Cardiac muscle cell (in vitro differentiated cells and primary cell): ENCODE data around the gene WASL. TPM values are rescaled to one million over a fixed set of nuclear protein-coding genes. Genes with fewer than 3 reads are reported as not detected.
A peak's percentile ranks its signal among the peaks of the same experiment; 100 is the strongest.

Source experiments
- DNase-seq, 2 donors: peaks; one replicate each; pipeline versions ENCODE4 v3.0.0 to v3.0.0-alpha.2; 2010 to 2017; ENCODE audit warnings: low read depth in 1 of 2, low spot score in 1 of 2
- H3K27ac ChIP-seq: fragments of 200-600 bp; sonication (generic); 2 replicates; pipeline ENCODE4 v1.5.1; 2016
- H3K27me3 ChIP-seq: fragments of 200-600 bp; sonication (generic); 2 replicates; pipeline ENCODE4 v1.6.0; 2016; ENCODE audit warnings: control low read depth
- H3K36me3 ChIP-seq: fragments of 200-600 bp; sonication (generic); 2 replicates; pipeline ENCODE4 v1.5.1; 2016; ENCODE audit warnings: control low read depth
- H3K4me1 ChIP-seq: fragments of 200-600 bp; sonication (generic); 2 replicates; pipeline ENCODE4 v1.8.1; 2017; ENCODE audit warnings: low read depth, mild to moderate bottlenecking, mixed run types
- H3K4me3 ChIP-seq: fragments of 200-600 bp; sonication (generic); 2 replicates; pipeline ENCODE4 v1.5.1; 2016; ENCODE audit warnings: mild to moderate bottlenecking
- H3K9me3 ChIP-seq: fragments of 200-600 bp; sonication (generic); 2 replicates; pipeline ENCODE4 v1.5.1; 2017; ENCODE audit warnings: low read depth, mild to moderate bottlenecking, control low read depth
- CTCF ChIP-seq: IDR thresholded peaks from 2 replicates; pipeline ENCODE4 v1.5.1; 2012; ENCODE audit warnings: low read depth, mild to moderate bottlenecking, low read length
- polyA plus RNA-seq: library from polyadenylated mRNA; unstranded; fragments of >200 nt; fragmentation: Nextera tagmentation; extraction: Ambion mirVana; gene quantifications from 2 replicates; pipeline ENCODE4 v1.2.1, GENCODE V29; 2016
- total RNA-seq: library from RNA; depleted of rRNA; stranded (reverse); fragments of >200 nt; gene quantifications from 2 replicates; pipeline ENCODE4 v1.2.3, GENCODE V29; 2016

Gene WASL
- total and polyA plus RNA-seq, 2 experiments from 2014 or later, result 25.7 to 36.8 TPM

DNA sequence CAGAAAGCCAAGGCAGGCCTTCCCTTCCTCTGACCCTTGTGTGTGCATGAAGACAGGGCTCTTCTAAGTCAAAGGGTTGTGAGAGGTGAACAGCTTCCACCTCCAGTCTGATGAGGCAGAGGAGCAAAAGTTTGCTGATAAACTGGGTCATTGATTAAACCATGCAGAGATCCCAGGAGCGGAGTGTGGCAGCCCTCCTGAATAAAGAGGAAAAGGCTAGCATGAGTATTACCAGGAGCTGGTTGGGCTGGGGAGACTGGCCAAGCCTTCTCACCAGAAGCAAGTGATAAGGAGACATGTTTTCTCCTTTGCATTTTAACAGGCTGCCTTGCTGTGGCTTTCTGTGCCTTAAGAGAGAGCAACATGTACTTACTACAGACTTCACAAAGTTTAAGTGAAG is 82.9 kb downstream of the WASL start:
- no peaks in the 10 kb centered on the region for H3K9me3 ChIP-seq
- no peak overlapping the region for H3K4me3 ChIP-seq
- peak overlapping the region; percentile 69 for H3K27ac ChIP-seq
- H3K27me3 ChIP-seq, result no peaks in the 10 kb centered on the region
- peaks cover 12% of the 10 kb centered on the region for H3K4me1 ChIP-seq
- peak; percentile 23 to 27 for DNase-seq
- TF ChIP-seq CTCF, result no peak
- H3K36me3 ChIP-seq, result no peaks in the 10 kb centered on the region

DNA sequence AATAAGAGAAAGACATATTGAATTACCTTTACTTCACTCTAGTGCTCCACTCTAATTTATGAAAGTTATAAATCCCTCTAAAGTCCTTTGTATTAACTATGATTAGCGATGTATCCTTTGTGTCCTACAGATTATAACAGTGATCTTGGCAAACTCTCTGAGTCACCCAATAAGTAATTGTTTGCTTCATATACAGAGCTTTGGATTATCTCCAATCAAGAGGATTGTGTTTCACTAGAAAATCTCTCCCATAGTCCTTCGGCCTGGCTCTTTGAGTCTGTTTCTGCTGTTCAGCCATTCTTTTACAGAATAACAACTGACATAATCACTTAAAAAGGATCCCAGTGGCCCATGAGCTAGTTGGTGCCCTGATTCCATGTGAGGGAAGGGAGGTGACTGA is 83.6 kb downstream of the WASL start:
- DNase-seq, result no peak
- no peaks in the 10 kb centered on the region for H3K27me3 ChIP-seq
- H3K27ac ChIP-seq, result peak overlapping the region; percentile 69
- no peaks in the 10 kb centered on the region for H3K9me3 ChIP-seq
- peaks cover 19% of the 10 kb centered on the region for H3K4me1 ChIP-seq
- H3K4me3 ChIP-seq, result no peak overlapping the region
- H3K36me3 ChIP-seq, result no peaks in the 10 kb centered on the region
- no peak for TF ChIP-seq CTCF

DNA sequence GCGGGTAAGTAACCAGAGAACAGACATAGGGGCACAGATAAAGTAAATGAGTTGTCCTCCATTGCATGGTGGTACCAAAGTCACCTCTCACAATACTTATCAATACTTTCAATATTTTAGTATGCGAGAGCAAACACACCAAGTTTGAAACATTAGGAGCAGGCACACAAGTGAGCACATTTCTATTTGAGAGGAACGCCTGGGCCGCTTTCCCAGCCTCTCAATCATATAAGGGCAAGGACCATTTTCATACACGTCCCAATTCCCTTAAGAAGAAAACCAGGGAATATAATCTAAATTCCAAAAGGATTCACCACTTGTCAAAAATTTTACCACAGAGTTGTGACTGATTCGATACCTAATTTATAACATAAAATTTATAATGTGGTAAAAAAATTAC is 85.6 kb downstream of the WASL start:
- H3K27me3 ChIP-seq, result no peaks in the 10 kb centered on the region
- DNase-seq, result no peak
- H3K4me3 ChIP-seq, result no peak overlapping the region
- H3K9me3 ChIP-seq, result no peaks in the 10 kb centered on the region
- peaks cover 38% of the 10 kb centered on the region for H3K4me1 ChIP-seq
- no peaks in the 10 kb centered on the region for H3K36me3 ChIP-seq
- no peak overlapping the region for H3K27ac ChIP-seq
- TF ChIP-seq CTCF, result no peak

GRCh38 chr7:123662755-123663154 is 86.0 kb downstream of the WASL start:
- no peak overlapping the region for H3K27ac ChIP-seq
- TF ChIP-seq CTCF, result no peak
- DNase-seq, result no peak
- H3K36me3 ChIP-seq, result no peaks in the 10 kb centered on the region
- H3K4me3 ChIP-seq, result no peak overlapping the region
- peaks cover 41% of the 10 kb centered on the region for H3K4me1 ChIP-seq
- no peaks in the 10 kb centered on the region for H3K9me3 ChIP-seq
- no peaks in the 10 kb centered on the region for H3K27me3 ChIP-seq

- TF ChIP-seq CTCF, result no peak
- H3K9me3 ChIP-seq, result no peaks in the 10 kb centered on the region
- no peak overlapping the region for H3K4me3 ChIP-seq
- peaks cover 41% of the 10 kb centered on the region for H3K4me1 ChIP-seq
- no peak overlapping the region for H3K27ac ChIP-seq
- no peaks in the 10 kb centered on the region for H3K27me3 ChIP-seq
- DNase-seq, result no peak
- no peaks in the 10 kb centered on the region for H3K36me3 ChIP-seq
Observed at GRCh38 chr7:123662293-123662692, 86.5 kb downstream of the WASL start.

- H3K36me3 ChIP-seq, result no peaks in the 10 kb centered on the region
- TF ChIP-seq CTCF, result no peak
- H3K4me1 ChIP-seq, result peaks cover 41% of the 10 kb centered on the region
- no peaks in the 10 kb centered on the region for H3K27me3 ChIP-seq
- no peaks in the 10 kb centered on the region for H3K9me3 ChIP-seq
- no peak overlapping the region for H3K27ac ChIP-seq
- no peak for DNase-seq
- H3K4me3 ChIP-seq, result no peak overlapping the region
Observed at GRCh38 chr7:123661765-123662164, 87.0 kb downstream of the WASL start.
